ENCODE data around the gene ELANE.

DNA sequence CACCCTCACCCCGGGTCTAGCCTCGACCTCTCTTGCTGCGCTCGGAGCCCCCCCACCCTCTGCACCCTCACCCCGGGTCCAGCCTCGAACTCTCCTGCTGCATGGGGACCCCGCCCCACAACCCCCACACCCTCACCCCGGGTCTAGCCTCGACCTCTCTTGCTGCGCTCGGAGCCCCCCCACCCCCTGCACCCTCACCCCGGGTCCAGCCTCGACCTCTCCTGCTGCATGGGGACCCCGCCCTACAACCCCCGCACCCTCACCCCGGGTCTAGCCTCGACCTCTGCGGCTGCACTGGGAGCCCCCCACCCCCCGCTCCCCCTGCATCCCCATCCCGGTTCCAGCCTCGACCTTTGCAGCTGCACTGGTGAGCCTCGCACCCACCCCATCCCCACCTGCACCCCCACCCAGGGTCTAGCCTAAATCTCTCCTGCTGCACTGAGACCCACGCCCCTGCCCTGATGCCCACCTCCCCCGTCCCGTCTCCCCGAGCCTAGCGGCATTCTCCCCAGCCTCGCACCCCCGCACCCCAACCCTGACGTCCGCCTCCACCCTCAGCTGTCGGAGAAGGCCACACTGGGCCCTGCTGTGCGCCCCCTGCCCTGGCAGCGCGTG, 9.1 kb downstream of the ELANE start:
- TF ChIP-seq, protein P1, sequence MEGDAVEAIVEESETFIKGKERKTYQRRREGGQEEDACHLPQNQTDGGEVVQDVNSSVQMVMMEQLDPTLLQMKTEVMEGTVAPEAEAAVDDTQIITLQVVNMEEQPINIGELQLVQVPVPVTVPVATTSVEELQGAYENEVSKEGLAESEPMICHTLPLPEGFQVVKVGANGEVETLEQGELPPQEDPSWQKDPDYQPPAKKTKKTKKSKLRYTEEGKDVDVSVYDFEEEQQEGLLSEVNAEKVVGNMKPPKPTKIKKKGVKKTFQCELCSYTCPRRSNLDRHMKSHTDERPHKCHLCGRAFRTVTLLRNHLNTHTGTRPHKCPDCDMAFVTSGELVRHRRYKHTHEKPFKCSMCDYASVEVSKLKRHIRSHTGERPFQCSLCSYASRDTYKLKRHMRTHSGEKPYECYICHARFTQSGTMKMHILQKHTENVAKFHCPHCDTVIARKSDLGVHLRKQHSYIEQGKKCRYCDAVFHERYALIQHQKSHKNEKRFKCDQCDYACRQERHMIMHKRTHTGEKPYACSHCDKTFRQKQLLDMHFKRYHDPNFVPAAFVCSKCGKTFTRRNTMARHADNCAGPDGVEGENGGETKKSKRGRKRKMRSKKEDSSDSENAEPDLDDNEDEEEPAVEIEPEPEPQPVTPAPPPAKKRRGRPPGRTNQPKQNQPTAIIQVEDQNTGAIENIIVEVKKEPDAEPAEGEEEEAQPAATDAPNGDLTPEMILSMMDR (IDR thresholded peaks at IDR 0.05; ENCODE audit: low read depth, low read length): no peak
- TF ChIP-seq POLR2A (IDR thresholded peaks at IDR 0.05; ENCODE audit: extremely low read depth, insufficient read length): no peak

Measured in NB4 (cell line).